ENCODE data around the gene PTPRK. TPM values are rescaled to one million over a fixed set of nuclear protein-coding genes. Genes with fewer than 3 reads are reported as not detected.
"Not testable (repeated sequence)": the region's sequence is repeated elsewhere in the genome, so short reads cannot be mapped to it uniquely, and the experiment has no call there.

PTPRK gene
- total RNA-seq, 5 donors from 2014 or later (not counting 1 experiment from before 2014, with no cell fraction given), result 2.1 to 11.1 (median 7.3) TPM

DNA sequence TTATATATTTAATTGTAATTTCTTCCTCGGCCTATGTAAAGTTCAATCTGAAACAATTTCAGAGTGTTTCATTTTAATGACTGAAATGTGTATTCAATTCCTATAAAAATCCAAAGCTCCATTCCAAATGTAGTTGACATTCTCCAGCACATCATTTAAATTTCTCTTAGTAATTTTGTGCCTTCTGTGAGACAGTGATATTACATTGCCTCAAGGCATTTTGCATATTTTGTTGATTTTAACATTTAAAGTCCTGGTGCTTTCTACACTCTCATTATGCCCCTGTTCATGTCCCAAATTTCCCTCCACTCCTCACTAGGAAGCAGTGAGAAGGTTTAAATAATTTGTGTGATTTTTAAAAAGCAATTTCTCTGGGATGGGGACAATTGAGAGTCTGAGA, 585.4 kb downstream of the PTPRK start:
- no peaks in the 10 kb centered on the region for H3K27me3 Mint-ChIP-seq
- H3K4me1 Mint-ChIP-seq, result peaks cover 61 to 66% (median 61%) of the 10 kb centered on the region in 3 donors
- H3K9me3 ChIP-seq, result no peaks in the 10 kb centered on the region
- H3K4me1 ChIP-seq (ENCODE audit: control insufficient read depth in 1 of 2, extremely low read depth in 1 of 2, insufficient read depth in 2 of 2, low read length in 2 of 2), result peaks cover 17 to 19% of the 10 kb centered on the region in 2 experiments
- no CpG with 5 or more reads among the region's 1 CpG for WGBS (ENCODE audit: insufficient coverage)
- no peak for DNase-seq
- H3K27ac ChIP-seq (ENCODE audit: low read length), result peak overlapping the region; percentile 84
- peaks cover 0 to 3% (median 2%) of the 10 kb centered on the region in 3 donors for H3K9me3 Mint-ChIP-seq
- H3K27me3 ChIP-seq (replicated peaks in 1 of 2; ENCODE audit: control insufficient read depth in 2 of 2, extremely low read depth in 1 of 2, insufficient read depth in 2 of 2, low read length in 1 of 2), result no peaks in the 10 kb centered on the region
- ChIA-PET CTCF (interaction anchor here (0.6 to 1.6 kb wide), 9 partner anchors 11 to 326 kb away, joined by 3 to 17 read pairs (median 4); no protein-coding TSS in a partner anchor), POLR2A (interaction anchor here (0.5 to 1.2 kb wide), 6 partner anchors 16 to 61 kb away, joined by 3 to 5 read pairs (median 4); no protein-coding TSS in a partner anchor)
- H3K4me3 ChIP-seq (ENCODE audit: control insufficient read depth in 1 of 2, extremely low read depth in 1 of 2, low read length in 1 of 2), result peak overlapping the region in 1 of 2 donors; percentile 29
- peak overlapping the region; percentile 52 to 63 (median 62) for H3K4me3 Mint-ChIP-seq
- peak in 1 of 4 experiments; percentile 12 for ATAC-seq (replicated peaks in 1 of 4)
- peak overlapping the region; percentile 93 to 95 for H3K27ac Mint-ChIP-seq
- H3K36me3 Mint-ChIP-seq, result no peaks in the 10 kb centered on the region
- H3K36me3 ChIP-seq (ENCODE audit: control insufficient read depth in 2 of 2, extremely low read depth in 1 of 2, insufficient read depth in 1 of 2, low read length in 1 of 2), result no peaks in the 10 kb centered on the region

DNA sequence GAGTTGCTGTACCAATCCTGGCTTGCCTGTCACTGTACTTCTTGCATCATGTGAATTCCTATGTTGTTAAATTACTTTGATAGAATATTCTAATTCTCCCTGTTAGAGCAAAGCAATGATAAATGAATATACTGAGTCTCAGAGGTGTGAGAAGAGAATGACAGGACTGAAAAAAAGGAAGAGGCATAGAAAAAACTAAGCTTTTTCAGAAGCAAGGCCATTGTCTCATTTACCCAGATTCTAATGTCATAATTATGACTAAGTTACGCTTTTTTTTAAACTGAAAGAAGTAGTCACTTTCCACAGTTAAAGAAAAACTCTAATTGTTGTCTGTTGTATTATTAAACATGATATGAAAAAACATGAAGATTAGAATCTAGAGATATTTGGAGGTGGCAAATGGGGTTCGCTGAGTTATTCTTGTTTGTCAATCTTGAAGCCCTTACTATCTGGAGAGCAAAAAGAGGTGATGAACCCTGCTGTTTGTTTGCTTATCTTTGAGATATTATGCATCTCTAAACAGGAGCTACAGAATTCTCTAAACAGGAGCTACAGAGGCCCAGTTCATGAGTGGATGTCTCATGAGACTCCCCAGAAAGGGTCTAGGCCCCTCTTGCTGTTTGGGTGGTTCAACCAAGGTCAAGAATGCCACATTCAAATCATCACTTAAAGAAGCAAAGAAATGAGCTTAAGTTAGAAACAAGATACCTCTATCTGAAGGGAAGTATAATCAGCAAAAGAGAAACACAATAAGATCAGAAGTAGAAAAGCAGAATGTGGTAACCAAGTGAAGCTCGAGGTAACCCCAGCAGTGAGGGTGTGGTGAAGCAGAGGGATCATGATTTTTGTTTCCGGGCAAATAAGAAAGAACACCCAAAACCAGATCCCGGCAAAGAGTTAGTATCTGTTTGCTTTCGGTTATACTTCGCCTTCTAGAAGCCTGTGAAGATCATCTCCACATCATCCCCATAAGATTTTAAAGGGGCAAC, 586.3 kb downstream of the PTPRK start:
- ATAC-seq (replicated peaks in 1 of 4) (peak; percentile 95 to 97 (median 96)), DNase-seq (peak in 33 of 35 experiments; percentile 19 to 73 (median 46))
- Histone ChIP-seq H3K4me3 (ENCODE audit: control insufficient read depth in 1 of 2, extremely low read depth in 1 of 2, low read length in 1 of 2) (peak overlapping the region in 1 of 2 donors; percentile 29), H3K27ac (ENCODE audit: low read length) (peak overlapping the region; percentile 84), H3K27me3 (replicated peaks in 1 of 2; ENCODE audit: control insufficient read depth in 2 of 2, extremely low read depth in 1 of 2, insufficient read depth in 2 of 2, low read length in 1 of 2) (no peaks in the 10 kb centered on the region), H3K4me1 (ENCODE audit: control insufficient read depth in 1 of 2, extremely low read depth in 1 of 2, insufficient read depth in 2 of 2, low read length in 2 of 2) (peaks cover 17 to 19% of the 10 kb centered on the region in 2 experiments), H3K36me3 (ENCODE audit: control insufficient read depth in 2 of 2, extremely low read depth in 1 of 2, insufficient read depth in 1 of 2, low read length in 1 of 2) (no peaks in the 10 kb centered on the region), H3K9me3 (no peaks in the 10 kb centered on the region)
- peaks cover 53 to 58% (median 55%) of the 10 kb centered on the region in 3 donors for H3K4me1 Mint-ChIP-seq
- POLR2A ChIA-PET, result interaction anchor here (0.5 to 1.2 kb wide), 9 partner anchors 15 to 61 kb away, joined by 3 to 5 read pairs (median 3); no protein-coding TSS in a partner anchor
- peak overlapping the region; percentile 93 to 95 for H3K27ac Mint-ChIP-seq
- H3K27me3 Mint-ChIP-seq, result no peaks in the 10 kb centered on the region
- CTCF ChIA-PET, result interaction anchor here (0.7 to 1.6 kb wide), 11 partner anchors 10 to 309 kb away, joined by 3 to 17 read pairs (median 4); no protein-coding TSS in a partner anchor
- peak overlapping the region; percentile 52 to 63 (median 62) for H3K4me3 Mint-ChIP-seq
- peaks cover 0 to 3% (median 2%) of the 10 kb centered on the region in 3 donors for H3K9me3 Mint-ChIP-seq
- H3K36me3 Mint-ChIP-seq, result no peaks in the 10 kb centered on the region
- WGBS (ENCODE audit: insufficient coverage), result no CpG with 5 or more reads among the region's 7 CpGs

DNA sequence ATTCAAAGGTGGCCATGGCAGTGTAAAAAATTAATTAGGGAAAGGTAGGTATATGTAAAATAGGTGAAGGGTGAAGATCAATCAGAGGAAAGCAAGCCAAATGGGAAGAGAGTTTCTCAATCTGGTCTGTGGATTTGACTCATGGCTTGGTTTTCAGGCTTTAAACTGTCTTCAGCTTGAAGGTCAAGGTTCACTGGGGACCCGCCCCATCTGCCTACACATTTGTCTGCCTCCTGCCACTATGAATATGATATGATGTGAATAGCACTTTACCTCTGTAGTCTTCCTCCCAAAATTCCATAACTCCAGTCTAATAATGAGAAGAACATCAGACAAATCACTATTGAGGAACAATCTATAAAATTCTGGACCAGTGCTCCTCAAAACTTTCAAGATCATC, 587.3 kb downstream of the PTPRK start:
- H3K27ac Mint-ChIP-seq, result peak overlapping the region; percentile 93 to 95
- H3K9me3 Mint-ChIP-seq, result peaks cover 6 to 9% (median 7%) of the 10 kb centered on the region in 3 donors
- H3K36me3 Mint-ChIP-seq, result no peaks in the 10 kb centered on the region
- Histone ChIP-seq H3K9me3 (no peaks in the 10 kb centered on the region), H3K36me3 (ENCODE audit: control insufficient read depth in 2 of 2, extremely low read depth in 1 of 2, insufficient read depth in 1 of 2, low read length in 1 of 2) (no peaks in the 10 kb centered on the region), H3K4me3 (ENCODE audit: control insufficient read depth in 1 of 2, extremely low read depth in 1 of 2, low read length in 1 of 2) (no peak overlapping the region), H3K27me3 (replicated peaks in 1 of 2; ENCODE audit: control insufficient read depth in 2 of 2, extremely low read depth in 1 of 2, insufficient read depth in 2 of 2, low read length in 1 of 2) (no peaks in the 10 kb centered on the region), H3K4me1 (ENCODE audit: control insufficient read depth in 1 of 2, extremely low read depth in 1 of 2, insufficient read depth in 2 of 2, low read length in 2 of 2) (peaks cover 16 to 17% of the 10 kb centered on the region in 2 experiments), H3K27ac (ENCODE audit: low read length) (peak overlapping the region; percentile 84)
- ATAC-seq (replicated peaks in 1 of 4), result no peak
- POLR2A ChIA-PET, result no interaction called here
- H3K27me3 Mint-ChIP-seq, result no peaks in the 10 kb centered on the region
- DNase-seq, result no peak
- peak overlapping the region in 1 of 3 donors; percentile 63 for H3K4me3 Mint-ChIP-seq
- no CpG with 5 or more reads among the region's 1 CpG for WGBS (ENCODE audit: insufficient coverage)
- CTCF ChIA-PET, result interaction anchor here in 1 of 2 donors (0.6 kb wide), 1 partner anchor 18 kb away, joined by 3 read pairs; no protein-coding TSS in a partner anchor
- peaks cover 46 to 51% (median 48%) of the 10 kb centered on the region in 3 donors for H3K4me1 Mint-ChIP-seq

DNA sequence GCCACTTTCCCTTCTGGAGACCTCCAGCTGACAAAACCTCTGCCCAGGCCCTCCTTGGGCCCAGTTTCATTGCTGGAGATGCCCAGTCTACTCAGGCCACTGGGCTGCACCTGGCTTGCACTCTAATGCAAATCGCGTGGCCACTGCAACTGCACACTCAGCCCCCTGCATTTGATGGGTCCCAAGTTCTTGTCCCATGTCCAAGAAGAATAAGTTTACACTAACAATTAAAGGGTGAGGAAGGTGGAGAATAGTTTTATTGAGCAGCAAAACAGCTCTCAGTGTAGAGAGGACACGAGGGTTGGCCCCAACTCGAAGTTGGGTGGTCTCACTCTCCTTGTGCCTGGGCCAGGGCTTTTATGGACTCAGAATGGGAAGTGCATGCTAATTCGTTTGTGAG, 587.7 kb downstream of the PTPRK start:
- 81% methylated on average over 3 of the region's 5 CpGs for WGBS (ENCODE audit: insufficient coverage)
- CTCF ChIA-PET, result interaction anchor here in 1 of 2 donors (0.6 kb wide), 1 partner anchor 17 kb away, joined by 3 read pairs; no protein-coding TSS in a partner anchor
- no peak for ATAC-seq (replicated peaks in 1 of 4)

DNA sequence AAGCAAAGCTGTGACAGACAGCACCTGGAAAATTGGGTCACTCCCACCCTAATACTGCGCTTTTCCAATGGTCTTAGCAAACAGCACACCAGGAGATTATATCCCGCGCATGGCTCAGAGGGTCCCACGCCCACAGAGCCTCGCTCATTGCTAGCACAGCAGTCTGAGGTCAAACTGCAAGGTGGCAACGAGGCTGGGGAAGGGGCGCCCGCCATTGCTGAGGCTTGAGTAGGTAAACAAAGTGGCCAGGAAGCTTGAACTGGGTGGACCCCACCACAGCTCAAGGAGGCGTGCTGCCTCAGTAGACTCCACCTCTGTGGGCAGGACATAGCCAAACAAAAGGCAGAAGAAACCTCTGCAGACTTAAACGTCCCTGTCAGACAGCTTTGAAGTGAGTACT, 594.0 kb downstream of the PTPRK start:
- Mint-ChIP-seq H3K9me3 (peaks cover 12 to 26% (median 15%) of the 10 kb centered on the region in 3 donors), H3K4me1 (peaks cover 39 to 51% (median 42%) of the 10 kb centered on the region in 3 donors)
- POLR2A ChIA-PET, result interaction anchor here in 1 of 2 donors (0.6 kb wide), 1 partner anchor 10 kb away, joined by 3 read pairs; no protein-coding TSS in a partner anchor
- whole genome bisulfite sequencing (ENCODE audit: insufficient coverage), result 100% methylated on average over 6 of the region's 10 CpGs
- ATAC-seq (replicated peaks in 1 of 4); H3K4me3 Mint-ChIP-seq; H3K27me3 ChIP-seq (replicated peaks in 1 of 2; ENCODE audit: control insufficient read depth in 2 of 2, extremely low read depth in 1 of 2, insufficient read depth in 2 of 2, low read length in 1 of 2); H3K27ac Mint-ChIP-seq; H3K36me3 ChIP-seq (ENCODE audit: control insufficient read depth in 2 of 2, extremely low read depth in 1 of 2, insufficient read depth in 1 of 2, low read length in 1 of 2); CTCF ChIA-PET; H3K9me3 ChIP-seq; H3K27me3 Mint-ChIP-seq; H3K4me3 ChIP-seq (ENCODE audit: control insufficient read depth in 1 of 2, extremely low read depth in 1 of 2, low read length in 1 of 2); H3K27ac ChIP-seq (ENCODE audit: low read length); H3K36me3 Mint-ChIP-seq; DNase-seq: not testable (repeated sequence)
- peaks cover 16 to 27% of the 10 kb centered on the region in 2 experiments for H3K4me1 ChIP-seq (ENCODE audit: control insufficient read depth in 1 of 2, extremely low read depth in 1 of 2, insufficient read depth in 2 of 2, low read length in 2 of 2)

More for the DNA sequence above, 587.7 kb downstream of the PTPRK start:
- Mint-ChIP-seq H3K27ac (peak overlapping the region; percentile 93 to 95), H3K4me3 (peak overlapping the region in 1 of 3 donors; percentile 63), H3K36me3 (peaks cover under 1% of the 10 kb centered on the region), H3K9me3 (peaks cover 6 to 9% (median 8%) of the 10 kb centered on the region in 3 donors), H3K4me1 (peaks cover 42 to 46% (median 44%) of the 10 kb centered on the region in 3 donors), H3K27me3 (no peaks in the 10 kb centered on the region)
- POLR2A ChIA-PET, result no interaction called here
- peaks cover 13 to 17% of the 10 kb centered on the region in 2 experiments for H3K4me1 ChIP-seq (ENCODE audit: control insufficient read depth in 1 of 2, extremely low read depth in 1 of 2, insufficient read depth in 2 of 2, low read length in 2 of 2)
- no peak overlapping the region for H3K4me3 ChIP-seq (ENCODE audit: control insufficient read depth in 1 of 2, extremely low read depth in 1 of 2, low read length in 1 of 2)
- no peak for DNase-seq
- peak overlapping the region; percentile 84 for H3K27ac ChIP-seq (ENCODE audit: low read length)
- H3K27me3 ChIP-seq (replicated peaks in 1 of 2; ENCODE audit: control insufficient read depth in 2 of 2, extremely low read depth in 1 of 2, insufficient read depth in 2 of 2, low read length in 1 of 2), result no peaks in the 10 kb centered on the region
- H3K36me3 ChIP-seq (ENCODE audit: control insufficient read depth in 2 of 2, extremely low read depth in 1 of 2, insufficient read depth in 1 of 2, low read length in 1 of 2), result no peaks in the 10 kb centered on the region
- H3K9me3 ChIP-seq, result no peaks in the 10 kb centered on the region

DNA sequence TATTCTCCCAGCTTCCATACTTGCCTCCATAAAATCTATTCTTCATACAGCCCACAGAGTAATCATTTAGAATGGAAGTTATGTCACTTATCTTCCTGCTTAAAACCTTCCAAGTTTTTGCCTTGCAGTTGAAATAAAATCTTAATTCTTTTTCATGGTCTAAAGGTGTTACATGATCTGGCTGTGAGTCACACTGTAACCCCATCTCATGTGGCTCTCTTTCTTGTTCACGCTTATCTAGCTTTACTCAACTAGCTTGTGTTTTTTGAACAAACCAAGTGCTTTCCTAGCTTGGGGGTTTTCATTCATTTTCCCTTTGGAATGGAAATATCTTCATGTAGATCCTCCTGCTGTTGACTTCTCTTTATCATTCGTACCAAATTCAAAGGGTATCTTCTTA, 596.0 kb downstream of the PTPRK start:
- Mint-ChIP-seq H3K4me1 (peaks cover 58 to 70% (median 61%) of the 10 kb centered on the region in 3 donors), H3K27ac (peak overlapping the region; percentile 6 to 64), H3K27me3 (no peaks in the 10 kb centered on the region), H3K9me3 (peaks cover 12 to 26% (median 15%) of the 10 kb centered on the region in 3 donors), H3K36me3 (peaks cover 5% of the 10 kb centered on the region), H3K4me3 (peak overlapping the region in 1 of 3 donors; percentile 4)
- Histone ChIP-seq H3K27ac (ENCODE audit: low read length) (peak overlapping the region; percentile 28), H3K27me3 (replicated peaks in 1 of 2; ENCODE audit: control insufficient read depth in 2 of 2, extremely low read depth in 1 of 2, insufficient read depth in 2 of 2, low read length in 1 of 2) (no peaks in the 10 kb centered on the region), H3K4me3 (ENCODE audit: control insufficient read depth in 1 of 2, extremely low read depth in 1 of 2, low read length in 1 of 2) (no peak overlapping the region), H3K36me3 (ENCODE audit: control insufficient read depth in 2 of 2, extremely low read depth in 1 of 2, insufficient read depth in 1 of 2, low read length in 1 of 2) (no peaks in the 10 kb centered on the region), H3K4me1 (ENCODE audit: control insufficient read depth in 1 of 2, extremely low read depth in 1 of 2, insufficient read depth in 2 of 2, low read length in 2 of 2) (peaks cover 30 to 43% of the 10 kb centered on the region in 2 experiments), H3K9me3 (no peaks in the 10 kb centered on the region)
- CTCF ChIA-PET, result interaction anchor here in 1 of 2 donors (0.6 to 1.0 kb wide), 2 partner anchors 10 to 16 kb away, joined by 3 to 4 read pairs; no protein-coding TSS in a partner anchor
- WGBS (ENCODE audit: insufficient coverage), result no CpG with 5 or more reads among the region's 2 CpGs
- POLR2A ChIA-PET, result interaction anchor here in 1 of 2 donors (0.6 kb wide), 1 partner anchor 13 kb away, joined by 3 read pairs; no protein-coding TSS in a partner anchor
- ATAC-seq (replicated peaks in 1 of 4) (peak in 1 of 4 experiments; percentile 55), DNase-seq (no peak)
